Right lobe of liver (tissue), 6 donors: ENCODE results near the gene GFOD1. TPM values are rescaled to one million over a fixed set of nuclear protein-coding genes. Genes with fewer than 3 reads are reported as not detected.
A peak's percentile ranks its signal among the peaks of the same experiment; 100 is the strongest.

Source experiments
- ATAC-seq, 4 donors: fragments of 200-7000 bp; cut with Tn5 transposase; one replicate each; pipeline ENCODE4 v1.9.1; 2020; ENCODE audit warnings: mild to moderate bottlenecking in 4 of 4, moderate library complexity in 4 of 4
- DNase-seq, 3 donors: peaks; one replicate each; pipeline ENCODE4 v3.0.0-alpha.2; 2020
- H3K27ac ChIP-seq, 3 donors: fragments of 200-600 bp; one replicate each; pipeline ENCODE4 v1.8.0; 2022
- H3K27me3 ChIP-seq, 2 donors: fragments of 200-600 bp; one replicate each; pipeline ENCODE4 v1.8.0; 2022
- H3K36me3 ChIP-seq, 4 donors: fragments of 200-600 bp; sonication (generic) in 1 of 4; one replicate each; pipeline versions ENCODE4 v1.5.1 to v1.8.0; 2017 to 2022; ENCODE audit warnings: control low read depth in 1 of 4
- H3K4me1 ChIP-seq, 4 donors: fragments of 200-600 bp; sonication (generic) in 1 of 4; one replicate each; pipeline versions ENCODE4 v1.5.1 to v1.8.0; 2017 to 2022; ENCODE audit warnings: control low read depth in 1 of 4
- H3K4me3 ChIP-seq, 3 donors: fragments of 200-600 bp; one replicate each; pipeline ENCODE4 v1.8.0; 2022
- H3K9me3 ChIP-seq, 4 donors: fragments of 200-600 bp; sonication (generic) in 1 of 4; one replicate each; pipeline versions ENCODE4 v1.5.1 to v1.8.0; 2017 to 2022; ENCODE audit warnings: control low read depth in 1 of 4
- CTCF ChIP-seq, 4 donors: fragments of 200-600 bp in 3 of 4; fragments of 450-650 bp in 1 of 4; IDR thresholded peaks; one replicate each; pipeline versions ENCODE4 v1.5.1 to v1.8.0; 2016 to 2022; ENCODE audit warnings: antibody characterized with exemption in 4 of 4, mild to moderate bottlenecking in 2 of 4
- POLR2A ChIP-seq: fragments of 450-650 bp; IDR thresholded peaks from one replicate; pipeline ENCODE4 v1.6.1; 2017; ENCODE audit warnings: antibody characterized with exemption, mild to moderate bottlenecking
- WGBS: methylation state at CpG from one replicate; pipeline ENCODE4 v1.1.6; 2018; ENCODE audit warnings: low coverage, low lambda C conversion rate; ENCODE audit not compliant: insufficient coverage; ENCODE audit errors: missing lambda C conversion rate; 5-methylcytosine and 5-hydroxymethylcytosine counted together
- intact Hi-C, 2 donors: fragments of 100-400 bp; cut with DNase I; formaldehyde crosslinking; loops; one replicate each; pipeline versions ENCODE4 v1.11.2 to v1.14.1; 2022
- total RNA-seq, 6 experiments: library from RNA; depleted of rRNA in 2 of 6; stranded (reverse); fragments of >200 nt in 2 of 6; fragmentation: NEBNext Ultra II Directional in 3 of 6; extraction: Animal tissue kit (Norgen Biotek cat#: 25700) in 3 of 6; gene quantifications; one replicate each; pipeline versions ENCODE4 v1.1.0 to v1.2.4, GENCODE V29; 2016 to 2023
- donor health status: DM: no; HTN: yes; CAD: no.
- donor health status: DM: no; HTN: no; CAD: no.
- donor health status: DM: no; HTN: no; CAD: no.
- donor health status: DM: no; HTN: yes; CAD: no.
- donor health status: DM: no; HTN: yes; CAD: no.

The GFOD1 gene
- total RNA-seq, 6 experiments from 2014 or later = 5.4 to 8.5 (median 7.5) TPM

GRCh38 chr6:13474787-13475186 lies 12.6 kb downstream of the GFOD1 start:
- H3K27me3 ChIP-seq = no peaks in the 10 kb centered on the region
- DNase-seq (no peak), ATAC-seq (no peak)
- H3K36me3 ChIP-seq = no peaks in the 10 kb centered on the region
- H3K9me3 ChIP-seq = no peaks in the 10 kb centered on the region
- WGBS = 60% methylated on average over 3 of the region's 3 CpGs
- peak overlapping the region in 1 of 3 donors; percentile 60 for H3K27ac ChIP-seq
- no peak overlapping the region for H3K4me3 ChIP-seq
- H3K4me1 ChIP-seq = peaks cover 0 to 38% (median 5%) of the 10 kb centered on the region in 4 donors
- intact Hi-C loops = no loop called here
- TF ChIP-seq POLR2A (no peak), CTCF (IDR thresholded peaks at IDR 0.05) (no peak)

- ATAC-seq (peak; percentile 59 to 73 (median 68)), DNase-seq (no peak)
- peaks cover 0 to 34% (median 5%) of the 10 kb centered on the region in 4 donors for H3K4me1 ChIP-seq
- intact Hi-C loops = no loop called here
- 22% methylated on average over 3 of the region's 3 CpGs for WGBS
- no peak overlapping the region for H3K4me3 ChIP-seq
- no peaks in the 10 kb centered on the region for H3K36me3 ChIP-seq
- H3K27me3 ChIP-seq = no peaks in the 10 kb centered on the region
- no peaks in the 10 kb centered on the region for H3K9me3 ChIP-seq
- no peak for TF ChIP-seq CTCF (IDR thresholded peaks at IDR 0.05)
- TF ChIP-seq POLR2A = no peak
- H3K27ac ChIP-seq = peak overlapping the region in 1 of 3 donors; percentile 60
These were observed 13.0 kb downstream of the GFOD1 start for GRCh38 chr6:13474360-13474759.

GRCh38 chr6:13473768-13474165 lies 13.6 kb downstream of the GFOD1 start:
- WGBS = 70% methylated on average over 8 of the region's 8 CpGs

GRCh38 chr6:13472976-13473767 lies 14.2 kb downstream of the GFOD1 start:
- no peak for DNase-seq
- 83% methylated on average over 4 of the region's 5 CpGs for WGBS
- peaks cover 0 to 33% (median 5%) of the 10 kb centered on the region in 4 donors for H3K4me1 ChIP-seq
- no peaks in the 10 kb centered on the region for H3K36me3 ChIP-seq
- H3K9me3 ChIP-seq = no peaks in the 10 kb centered on the region
- ATAC-seq = no peak
- peak overlapping the region in 1 of 3 donors; percentile 60 for H3K27ac ChIP-seq
- H3K27me3 ChIP-seq = no peaks in the 10 kb centered on the region
- TF ChIP-seq CTCF (IDR thresholded peaks at IDR 0.05) (no peak), POLR2A (no peak)
- no peak overlapping the region for H3K4me3 ChIP-seq
- intact Hi-C loops = no loop called here

More at GRCh38 chr6:13473768-13474165, 13.6 kb downstream of the GFOD1 start:
- no peak for DNase-seq
- peaks cover 0 to 33% (median 5%) of the 10 kb centered on the region in 4 donors for H3K4me1 ChIP-seq
- intact Hi-C loops = no loop called here
- TF ChIP-seq POLR2A (no peak), CTCF (IDR thresholded peaks at IDR 0.05) (no peak)
- H3K27me3 ChIP-seq = no peaks in the 10 kb centered on the region
- no peaks in the 10 kb centered on the region for H3K36me3 ChIP-seq
- no peak overlapping the region for H3K4me3 ChIP-seq
- H3K27ac ChIP-seq = peak overlapping the region in 1 of 3 donors; percentile 60
- H3K9me3 ChIP-seq = no peaks in the 10 kb centered on the region
- no peak for ATAC-seq
